ENCODE data around the gene GTPBP3. TPM values are rescaled to one million over a fixed set of nuclear protein-coding genes. Genes with fewer than 3 reads are reported as not detected.

Gene GTPBP3
- total and polyA plus RNA-seq, 9 of the 15 experiments (the other 6 are each of a cell fraction or from before 2014, with no cell fraction given): 4.9 to 124 (median 22.6) TPM

DNA sequence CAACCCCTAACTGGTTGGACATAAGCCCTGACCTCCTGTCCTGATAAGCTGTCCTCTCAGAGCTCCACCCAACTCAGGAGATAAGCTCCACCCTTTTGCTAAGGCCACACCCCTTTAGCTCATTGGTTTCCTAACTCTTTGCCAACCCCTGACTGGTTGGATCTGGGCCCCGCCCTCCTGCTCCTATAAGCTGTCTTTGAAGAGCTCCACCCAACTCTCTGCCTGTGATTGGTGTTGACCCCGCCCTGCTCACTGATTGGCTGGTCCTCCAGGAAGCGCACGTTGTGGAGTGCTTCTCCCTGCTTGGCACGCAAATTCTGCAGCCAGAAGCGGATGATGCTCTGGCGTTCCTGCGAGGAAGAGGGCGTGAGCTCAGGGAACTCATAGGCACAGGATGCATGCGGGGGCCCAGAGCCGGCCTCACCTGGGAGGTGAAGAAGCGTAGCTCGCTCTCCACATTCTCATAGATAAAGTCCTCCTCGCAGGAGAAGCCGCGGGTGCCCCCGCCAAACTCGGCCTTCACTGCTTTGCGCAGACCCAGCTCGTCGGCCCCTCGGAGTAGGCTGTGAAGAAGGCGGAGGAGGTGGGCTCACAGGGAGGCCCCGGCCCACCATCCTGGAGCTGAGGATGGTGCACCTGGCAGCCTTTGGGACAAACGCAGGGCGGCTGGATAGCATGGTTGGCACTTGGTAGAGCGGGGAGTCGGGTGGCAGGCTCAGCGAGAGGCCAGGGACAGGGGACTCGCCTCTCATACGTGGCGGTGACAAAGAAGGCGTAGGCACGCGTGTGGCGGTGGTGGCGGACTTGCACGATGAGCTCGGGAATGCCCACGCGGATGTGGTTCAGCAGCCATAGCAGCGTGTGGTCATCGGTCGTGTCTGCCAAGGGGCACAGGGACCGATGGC is 4.4 kb upstream of the GTPBP3 start (continued):
- TF ChIP-seq, protein P1, sequence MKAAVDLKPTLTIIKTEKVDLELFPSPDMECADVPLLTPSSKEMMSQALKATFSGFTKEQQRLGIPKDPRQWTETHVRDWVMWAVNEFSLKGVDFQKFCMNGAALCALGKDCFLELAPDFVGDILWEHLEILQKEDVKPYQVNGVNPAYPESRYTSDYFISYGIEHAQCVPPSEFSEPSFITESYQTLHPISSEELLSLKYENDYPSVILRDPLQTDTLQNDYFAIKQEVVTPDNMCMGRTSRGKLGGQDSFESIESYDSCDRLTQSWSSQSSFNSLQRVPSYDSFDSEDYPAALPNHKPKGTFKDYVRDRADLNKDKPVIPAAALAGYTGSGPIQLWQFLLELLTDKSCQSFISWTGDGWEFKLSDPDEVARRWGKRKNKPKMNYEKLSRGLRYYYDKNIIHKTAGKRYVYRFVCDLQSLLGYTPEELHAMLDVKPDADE (conservative IDR thresholded peaks at IDR 0.05; ENCODE audit: control insufficient read depth, low read depth, low read length): no peak
- no peak for TF ChIP-seq E2F3 (CRISPR knock-in tag; IDR thresholded peaks at IDR 0.05)
- TF ChIP-seq, protein P2, sequence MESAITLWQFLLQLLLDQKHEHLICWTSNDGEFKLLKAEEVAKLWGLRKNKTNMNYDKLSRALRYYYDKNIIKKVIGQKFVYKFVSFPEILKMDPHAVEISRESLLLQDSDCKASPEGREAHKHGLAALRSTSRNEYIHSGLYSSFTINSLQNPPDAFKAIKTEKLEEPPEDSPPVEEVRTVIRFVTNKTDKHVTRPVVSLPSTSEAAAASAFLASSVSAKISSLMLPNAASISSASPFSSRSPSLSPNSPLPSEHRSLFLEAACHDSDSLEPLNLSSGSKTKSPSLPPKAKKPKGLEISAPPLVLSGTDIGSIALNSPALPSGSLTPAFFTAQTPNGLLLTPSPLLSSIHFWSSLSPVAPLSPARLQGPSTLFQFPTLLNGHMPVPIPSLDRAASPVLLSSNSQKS (CRISPR knock-in tag; IDR thresholded peaks at IDR 0.05): no peak
- no peak for TF ChIP-seq XRCC3 (IDR thresholded peaks at IDR 0.05)
- TF ChIP-seq ARHGAP35 (IDR thresholded peaks at IDR 0.05; ENCODE audit: partially characterized antibody): no peak
- TF ChIP-seq, protein P3, sequence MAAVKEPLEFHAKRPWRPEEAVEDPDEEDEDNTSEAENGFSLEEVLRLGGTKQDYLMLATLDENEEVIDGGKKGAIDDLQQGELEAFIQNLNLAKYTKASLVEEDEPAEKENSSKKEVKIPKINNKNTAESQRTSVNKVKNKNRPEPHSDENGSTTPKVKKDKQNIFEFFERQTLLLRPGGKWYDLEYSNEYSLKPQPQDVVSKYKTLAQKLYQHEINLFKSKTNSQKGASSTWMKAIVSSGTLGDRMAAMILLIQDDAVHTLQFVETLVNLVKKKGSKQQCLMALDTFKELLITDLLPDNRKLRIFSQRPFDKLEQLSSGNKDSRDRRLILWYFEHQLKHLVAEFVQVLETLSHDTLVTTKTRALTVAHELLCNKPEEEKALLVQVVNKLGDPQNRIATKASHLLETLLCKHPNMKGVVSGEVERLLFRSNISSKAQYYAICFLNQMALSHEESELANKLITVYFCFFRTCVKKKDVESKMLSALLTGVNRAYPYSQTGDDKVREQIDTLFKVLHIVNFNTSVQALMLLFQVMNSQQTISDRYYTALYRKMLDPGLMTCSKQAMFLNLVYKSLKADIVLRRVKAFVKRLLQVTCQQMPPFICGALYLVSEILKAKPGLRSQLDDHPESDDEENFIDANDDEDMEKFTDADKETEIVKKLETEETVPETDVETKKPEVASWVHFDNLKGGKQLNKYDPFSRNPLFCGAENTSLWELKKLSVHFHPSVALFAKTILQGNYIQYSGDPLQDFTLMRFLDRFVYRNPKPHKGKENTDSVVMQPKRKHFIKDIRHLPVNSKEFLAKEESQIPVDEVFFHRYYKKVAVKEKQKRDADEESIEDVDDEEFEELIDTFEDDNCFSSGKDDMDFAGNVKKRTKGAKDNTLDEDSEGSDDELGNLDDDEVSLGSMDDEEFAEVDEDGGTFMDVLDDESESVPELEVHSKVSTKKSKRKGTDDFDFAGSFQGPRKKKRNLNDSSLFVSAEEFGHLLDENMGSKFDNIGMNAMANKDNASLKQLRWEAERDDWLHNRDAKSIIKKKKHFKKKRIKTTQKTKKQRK (IDR thresholded peaks at IDR 0.05; ENCODE audit: borderline replicate concordance, low read depth, low read length): peak; percentile 54; the same call in 1 of the 2 replicates
- peak; percentile 79 for TF ChIP-seq POLR2AphosphoS2 (IDR thresholded peaks at IDR 0.05; ENCODE audit: low read length)
- TF ChIP-seq, protein P4, sequence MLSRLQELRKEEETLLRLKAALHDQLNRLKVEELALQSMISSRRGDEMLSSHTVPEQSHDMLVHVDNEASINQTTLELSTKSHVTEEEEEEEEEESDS (CRISPR knock-in tag; IDR thresholded peaks at IDR 0.05): no peak
- TF ChIP-seq, protein P5, sequence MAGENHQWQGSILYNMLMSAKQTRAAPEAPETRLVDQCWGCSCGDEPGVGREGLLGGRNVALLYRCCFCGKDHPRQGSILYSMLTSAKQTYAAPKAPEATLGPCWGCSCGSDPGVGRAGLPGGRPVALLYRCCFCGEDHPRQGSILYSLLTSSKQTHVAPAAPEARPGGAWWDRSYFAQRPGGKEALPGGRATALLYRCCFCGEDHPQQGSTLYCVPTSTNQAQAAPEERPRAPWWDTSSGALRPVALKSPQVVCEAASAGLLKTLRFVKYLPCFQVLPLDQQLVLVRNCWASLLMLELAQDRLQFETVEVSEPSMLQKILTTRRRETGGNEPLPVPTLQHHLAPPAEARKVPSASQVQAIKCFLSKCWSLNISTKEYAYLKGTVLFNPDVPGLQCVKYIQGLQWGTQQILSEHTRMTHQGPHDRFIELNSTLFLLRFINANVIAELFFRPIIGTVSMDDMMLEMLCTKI (IDR thresholded peaks at IDR 0.05; ENCODE audit: partially characterized antibody): no peak
- TF ChIP-seq SPI1 (IDR thresholded peaks at IDR 0.05; ENCODE audit: borderline replicate concordance, low read depth, low read length): no peak
- TF ChIP-seq PHF20 (IDR thresholded peaks at IDR 0.05; ENCODE audit: partially characterized antibody): no peak
- no peak for TF ChIP-seq POU5F1 (IDR thresholded peaks at IDR 0.05; ENCODE audit: borderline replicate concordance, low read depth, low read length, partially characterized antibody)
- no peak for TF ChIP-seq HIVEP1 (CRISPR knock-in tag; IDR thresholded peaks at IDR 0.05)
- no peak for TF ChIP-seq ZBTB17 (CRISPR knock-in tag; IDR thresholded peaks at IDR 0.05)
- peak; percentile 45 for TF ChIP-seq SP2 (IDR thresholded peaks at IDR 0.05; ENCODE audit: extremely low read depth, low read depth, low read length, poor library complexity, severe bottlenecking)
- no peak; the same call in 1 of the 2 replicates for TF ChIP-seq L3MBTL2 (IDR thresholded peaks at IDR 0.05)
- TF ChIP-seq LARP7 (IDR thresholded peaks at IDR 0.05): no peak
- no peak for TF ChIP-seq EWSR1 (IDR thresholded peaks at IDR 0.05; ENCODE audit: borderline replicate concordance, low read depth, partially characterized antibody)
- no peak for TF ChIP-seq RBM14 (IDR thresholded peaks at IDR 0.05; ENCODE audit: borderline replicate concordance, insufficient read depth, low read depth, low read length)
- 0 out of 2 replicates have a peak, but pooled peaks have one; percentile 20 for TF ChIP-seq RB1 (IDR thresholded peaks at IDR 0.05; ENCODE audit: low read depth)
- no peak for TF ChIP-seq HDAC6 (IDR thresholded peaks at IDR 0.05; ENCODE audit: low read depth, low read length)
